Mammary epithelial cell (primary cell): ENCODE results near the gene KIF26B.
"Not testable (repeated sequence)": the region's sequence is repeated elsewhere in the genome, so short reads cannot be mapped to it uniquely, and the experiment has no call there.

ENCODE experiments used
- EZH2 ChIP-seq: IDR thresholded peaks from 2 replicates; pipeline ENCODE4 v1.6.1; 2012; ENCODE audit warnings: low read length, inconsistent platforms, borderline replicate concordance
- TF ChIP-seq, protein P1 (sequence below), 2 donors: IDR thresholded peaks in 1 of 2; conservative IDR thresholded peaks in 1 of 2; 2 replicates each; pipeline ENCODE4 v1.5.1; 2011 to 2012; ENCODE audit warnings: inconsistent platforms in 2 of 2, low read length in 2 of 2, mild to moderate bottlenecking in 2 of 2, control low read depth in 1 of 2, low read depth in 1 of 2; ENCODE audit not compliant: insufficient read depth in 1 of 2; ENCODE audit errors: extremely low read depth in 1 of 2

- TF ChIP-seq, protein P1, sequence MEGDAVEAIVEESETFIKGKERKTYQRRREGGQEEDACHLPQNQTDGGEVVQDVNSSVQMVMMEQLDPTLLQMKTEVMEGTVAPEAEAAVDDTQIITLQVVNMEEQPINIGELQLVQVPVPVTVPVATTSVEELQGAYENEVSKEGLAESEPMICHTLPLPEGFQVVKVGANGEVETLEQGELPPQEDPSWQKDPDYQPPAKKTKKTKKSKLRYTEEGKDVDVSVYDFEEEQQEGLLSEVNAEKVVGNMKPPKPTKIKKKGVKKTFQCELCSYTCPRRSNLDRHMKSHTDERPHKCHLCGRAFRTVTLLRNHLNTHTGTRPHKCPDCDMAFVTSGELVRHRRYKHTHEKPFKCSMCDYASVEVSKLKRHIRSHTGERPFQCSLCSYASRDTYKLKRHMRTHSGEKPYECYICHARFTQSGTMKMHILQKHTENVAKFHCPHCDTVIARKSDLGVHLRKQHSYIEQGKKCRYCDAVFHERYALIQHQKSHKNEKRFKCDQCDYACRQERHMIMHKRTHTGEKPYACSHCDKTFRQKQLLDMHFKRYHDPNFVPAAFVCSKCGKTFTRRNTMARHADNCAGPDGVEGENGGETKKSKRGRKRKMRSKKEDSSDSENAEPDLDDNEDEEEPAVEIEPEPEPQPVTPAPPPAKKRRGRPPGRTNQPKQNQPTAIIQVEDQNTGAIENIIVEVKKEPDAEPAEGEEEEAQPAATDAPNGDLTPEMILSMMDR (conservative IDR thresholded peaks at IDR 0.05 in 1 of 2, IDR thresholded peaks at IDR 0.05 in 1 of 2; ENCODE audit: extremely low read depth in 1 of 2, insufficient read depth in 1 of 2, low read depth in 1 of 2, low read length in 2 of 2): not testable (repeated sequence)
- TF ChIP-seq EZH2: not testable (repeated sequence)
These were observed 540.9 kb downstream of the KIF26B start for GRCh38 chr1:245695701-245696100.
